ENCODE measurements around the gene AQP6. TPM values are rescaled to one million over a fixed set of nuclear protein-coding genes. Genes with fewer than 3 reads are reported as not detected.
"Not testable (repeated sequence)": the region's sequence is repeated elsewhere in the genome, so short reads cannot be mapped to it uniquely, and the experiment has no call there.

The AQP6 gene
- total RNA-seq, 1 donor from 2014 or later, result not detected

DNA sequence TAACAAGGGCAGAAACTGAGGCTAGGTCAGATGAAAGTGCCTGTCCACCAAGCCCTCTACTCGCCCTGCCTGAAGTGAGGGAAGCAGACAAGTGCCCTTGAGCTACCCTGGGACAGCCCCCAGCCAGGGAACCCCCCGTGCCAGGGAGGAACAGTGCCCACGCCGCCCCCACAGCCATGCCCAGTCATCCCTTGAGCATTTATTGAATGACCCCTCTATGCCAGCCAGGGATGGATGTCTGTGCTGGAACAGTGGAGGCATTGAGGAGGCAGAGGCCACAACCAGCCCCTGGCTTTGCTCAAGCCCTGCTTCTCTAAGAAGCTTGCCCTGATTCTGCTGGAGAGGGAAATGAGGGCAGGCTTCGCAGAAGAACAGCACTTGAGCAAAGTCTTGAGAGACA, 3.7 kb upstream of the AQP6 start:
- DNase-seq (ENCODE audit: low spot score), result no peak

DNA sequence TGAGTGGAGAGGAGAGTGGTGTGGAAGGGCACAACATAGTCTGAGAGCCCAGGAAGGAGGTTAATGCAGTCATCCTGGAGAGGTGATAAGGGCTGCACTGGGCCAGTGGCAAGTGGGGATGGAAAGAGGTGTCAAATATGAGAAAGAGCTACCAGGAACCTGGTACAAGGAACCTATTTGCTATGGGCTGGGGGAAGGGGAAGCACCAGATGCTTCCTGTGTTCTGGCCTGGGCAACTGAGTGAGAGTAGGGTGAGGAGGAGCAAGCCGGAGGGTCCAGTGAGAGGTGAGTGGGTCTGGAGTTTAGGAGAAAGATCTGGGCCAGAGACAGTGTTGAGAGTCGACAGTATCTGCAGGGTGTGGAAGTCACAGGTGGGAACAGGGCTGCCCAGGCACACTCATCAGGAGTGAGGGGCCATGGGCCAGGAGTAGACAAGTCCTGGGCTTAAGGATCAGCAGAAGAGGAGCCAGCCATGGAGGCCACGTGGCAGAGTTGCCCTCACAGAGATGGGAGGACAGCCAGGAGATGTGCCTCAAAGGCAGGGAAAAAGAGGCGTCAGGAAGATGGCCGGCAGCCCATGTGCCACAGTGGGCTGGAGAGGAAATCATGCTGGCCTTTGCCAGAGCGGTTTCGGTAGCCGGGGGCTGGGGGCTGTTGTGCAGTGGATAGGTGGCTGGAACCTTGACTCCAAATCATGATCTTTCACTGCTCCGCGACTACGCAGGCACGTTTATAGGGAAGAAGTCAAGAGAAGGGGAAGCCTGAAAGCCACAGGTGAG, 2.9 kb upstream of the AQP6 start:
- peak; percentile 89 for DNase-seq (ENCODE audit: low spot score)

DNA sequence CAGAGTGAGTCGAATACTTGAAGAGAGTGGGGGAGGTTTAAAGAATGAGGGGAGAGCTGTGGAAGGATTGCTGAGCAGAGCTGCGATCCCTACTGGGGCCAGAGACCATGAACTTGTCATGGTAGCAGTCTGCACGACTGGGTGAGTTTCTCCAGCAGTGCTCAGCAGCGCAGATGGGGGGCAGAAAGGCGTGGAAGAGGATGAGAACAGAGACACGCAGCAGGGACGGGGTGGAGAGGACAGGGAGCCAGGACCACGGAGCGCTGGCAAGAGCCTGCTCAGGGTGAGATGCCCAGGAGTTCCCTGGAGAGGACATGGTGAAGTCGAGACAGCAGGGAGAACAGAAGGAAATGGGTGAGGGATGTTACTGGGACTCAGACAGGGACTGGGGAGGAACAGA, 2.1 kb upstream of the AQP6 start:
- DNase-seq (ENCODE audit: low spot score), result no peak

DNA sequence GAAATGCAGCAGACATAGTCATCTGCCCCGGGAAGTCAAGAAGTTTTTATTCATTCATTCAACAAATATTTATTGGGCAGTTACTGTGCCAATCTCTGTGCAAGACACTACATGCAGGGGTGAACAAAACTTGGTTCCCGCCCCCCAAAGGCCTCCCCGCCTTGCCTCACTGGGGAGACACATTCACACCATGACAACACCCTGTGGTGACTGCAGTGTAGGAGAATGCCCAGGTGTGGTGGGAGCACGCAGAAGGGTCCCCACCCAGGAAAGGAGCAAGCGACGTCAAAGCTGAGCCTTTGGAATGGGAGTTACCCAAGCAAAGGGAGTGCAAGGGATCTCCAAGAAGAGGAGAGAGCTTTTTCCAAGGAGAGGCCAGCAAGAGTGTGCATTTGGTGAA, 1.6 kb upstream of the AQP6 start:
- no peak for DNase-seq (ENCODE audit: low spot score)

DNA sequence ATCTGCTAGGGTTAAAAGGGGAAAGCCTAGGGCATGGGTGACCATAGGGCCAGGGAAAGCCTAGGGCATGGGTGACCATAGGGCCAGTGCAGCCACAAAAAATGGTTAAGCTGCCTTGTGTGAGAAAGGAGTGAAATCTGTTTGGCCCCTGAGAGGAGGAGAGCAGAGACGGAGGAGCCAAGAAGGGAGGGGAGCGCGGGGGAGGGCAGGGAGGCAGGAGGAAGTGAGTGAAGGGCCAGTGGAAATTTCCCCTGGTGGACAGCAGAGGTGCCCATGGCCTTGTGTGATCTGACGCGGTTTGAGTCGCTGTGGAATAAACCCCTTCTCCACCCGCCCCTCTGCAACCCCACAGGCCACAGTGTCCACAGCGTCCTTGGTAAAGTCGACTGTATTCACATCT, 618 bp upstream of the AQP6 start:
- DNase-seq (ENCODE audit: low spot score), result no peak

DNA sequence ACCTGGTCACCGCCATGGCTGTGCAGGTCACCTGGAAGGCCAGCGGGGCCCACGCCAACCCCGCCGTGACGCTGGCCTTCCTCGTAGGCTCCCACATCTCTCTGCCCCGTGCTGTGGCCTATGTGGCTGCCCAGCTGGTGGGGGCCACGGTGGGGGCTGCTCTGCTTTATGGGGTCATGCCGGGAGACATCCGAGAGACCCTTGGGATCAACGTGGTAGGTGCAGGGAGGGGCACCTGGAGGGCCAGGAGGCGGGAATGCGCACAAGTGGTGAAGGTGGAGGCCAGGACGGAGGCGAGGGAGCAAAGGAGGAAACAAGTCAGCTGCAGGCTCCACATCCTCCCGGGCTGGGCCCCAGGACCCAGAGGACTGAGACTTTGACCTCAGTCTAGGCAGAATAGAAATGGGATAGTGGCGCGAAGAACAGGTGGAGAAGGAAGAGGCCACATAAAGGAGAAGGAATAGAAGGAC, 649 bp downstream of the AQP6 start:
- DNase-seq (ENCODE audit: low spot score), result no peak

DNA sequence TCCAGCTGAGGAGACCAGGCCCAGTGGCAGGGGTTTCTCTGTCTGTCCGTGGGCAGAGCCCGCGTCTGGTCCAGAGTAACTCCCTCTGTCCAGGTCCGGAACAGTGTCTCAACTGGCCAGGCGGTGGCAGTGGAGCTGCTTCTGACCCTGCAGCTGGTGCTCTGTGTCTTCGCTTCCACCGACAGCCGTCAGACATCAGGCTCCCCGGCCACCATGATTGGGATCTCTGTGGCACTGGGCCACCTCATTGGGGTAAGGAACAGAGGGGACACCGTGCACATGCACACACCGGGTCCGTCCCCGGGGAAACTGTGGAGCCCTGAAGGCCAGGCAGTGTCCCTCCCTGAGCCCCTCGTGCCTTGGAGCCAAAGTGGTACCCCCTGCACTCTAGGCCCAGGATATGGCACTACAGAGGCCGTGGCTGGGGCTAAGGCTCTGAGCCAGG, 1.5 kb downstream of the AQP6 start:
- DNase-seq (ENCODE audit: low spot score), result no peak

DNA sequence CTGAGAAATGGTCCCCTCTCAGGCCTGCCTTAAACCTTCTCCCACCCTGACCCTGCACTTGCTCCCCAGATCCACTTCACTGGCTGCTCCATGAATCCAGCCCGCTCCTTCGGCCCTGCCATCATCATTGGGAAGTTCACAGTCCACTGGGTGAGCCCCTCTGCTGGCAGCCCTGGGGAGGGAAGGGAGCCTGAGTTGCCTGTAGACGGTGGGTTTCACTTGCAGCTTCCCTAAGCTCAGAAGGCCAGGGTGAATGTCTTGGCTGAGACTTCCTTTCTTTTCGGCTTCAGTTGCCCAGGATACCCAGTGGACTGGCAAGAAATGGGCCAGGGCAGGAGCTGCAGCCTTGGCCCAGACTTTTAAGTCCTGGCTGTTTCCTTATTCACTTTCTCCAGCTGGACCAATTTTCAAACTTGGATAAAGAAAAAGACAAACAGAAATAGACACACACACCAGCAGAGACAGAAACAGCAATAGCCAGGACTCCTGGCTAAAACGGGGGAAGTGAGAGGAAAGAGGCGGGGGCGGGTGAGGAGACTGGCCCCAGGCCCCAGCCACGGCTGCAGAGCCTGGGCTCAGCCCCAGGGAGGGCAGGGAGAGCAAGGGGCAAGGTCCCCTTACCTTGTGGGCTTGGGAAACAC, 2.0 kb downstream of the AQP6 start:
- DNase-seq (ENCODE audit: low spot score), result no peak

DNA sequence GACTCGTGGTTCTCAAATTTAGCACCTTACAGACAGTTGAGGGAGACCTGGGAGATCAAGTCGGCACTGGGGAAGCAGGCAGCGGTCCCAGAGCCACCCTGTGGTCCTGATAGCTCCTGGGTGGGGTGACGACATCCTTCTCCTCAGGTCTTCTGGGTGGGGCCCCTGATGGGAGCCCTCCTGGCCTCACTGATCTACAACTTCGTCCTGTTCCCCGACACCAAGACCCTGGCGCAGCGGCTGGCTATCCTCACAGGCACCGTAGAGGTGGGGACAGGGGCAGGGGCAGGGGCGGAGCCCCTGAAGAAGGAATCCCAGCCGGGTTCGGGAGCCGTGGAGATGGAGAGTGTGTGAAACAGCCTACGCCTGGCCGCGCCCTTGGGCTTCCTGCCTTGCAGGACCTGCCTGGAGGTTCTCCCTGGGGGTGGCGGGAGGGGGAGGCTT, 2.6 kb downstream of the AQP6 start:
- no peak for DNase-seq (ENCODE audit: low spot score)

DNA sequence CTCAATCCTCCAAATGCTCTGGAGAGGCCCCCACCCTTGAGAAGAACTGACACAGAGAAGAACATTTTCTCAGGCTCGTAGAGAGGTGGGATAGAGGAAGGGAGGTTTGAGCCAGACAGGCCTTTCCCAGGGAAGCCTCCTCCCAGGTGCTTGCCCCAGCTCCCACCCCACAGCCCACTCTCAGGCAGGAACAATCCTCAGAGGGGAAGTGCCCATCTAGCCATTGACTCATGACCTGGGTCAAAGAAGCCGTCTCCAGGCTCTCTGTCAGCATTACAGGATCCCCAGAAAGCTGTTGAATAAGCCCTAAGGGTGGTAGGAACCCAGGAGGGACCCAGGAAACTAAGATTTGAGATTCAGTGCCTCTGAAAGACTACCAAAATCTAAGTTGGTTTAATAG, 3.8 kb downstream of the AQP6 start:
- no peak for DNase-seq (ENCODE audit: low spot score)

DNA sequence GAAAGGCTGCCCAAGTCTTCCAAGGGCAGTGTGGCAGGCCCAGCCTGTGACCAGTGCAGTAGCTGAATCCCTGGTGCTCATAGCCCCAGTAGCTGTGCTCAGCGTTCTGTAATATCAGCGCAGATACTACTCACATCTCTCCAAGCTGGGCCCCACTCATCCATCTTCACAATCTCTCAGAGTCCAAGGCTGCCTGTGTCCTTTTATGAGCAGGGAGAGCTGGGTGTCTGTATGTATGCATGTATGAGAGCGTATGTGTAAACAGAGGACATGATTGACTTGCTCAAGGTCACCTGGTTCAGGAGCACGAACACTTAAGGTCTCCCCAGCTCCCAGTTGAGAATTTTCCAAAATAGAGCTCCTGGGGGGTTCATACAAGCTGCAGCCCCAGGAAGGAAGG, 5.4 kb downstream of the AQP6 start:
- DNase-seq (ENCODE audit: low spot score), result no peak

DNA sequence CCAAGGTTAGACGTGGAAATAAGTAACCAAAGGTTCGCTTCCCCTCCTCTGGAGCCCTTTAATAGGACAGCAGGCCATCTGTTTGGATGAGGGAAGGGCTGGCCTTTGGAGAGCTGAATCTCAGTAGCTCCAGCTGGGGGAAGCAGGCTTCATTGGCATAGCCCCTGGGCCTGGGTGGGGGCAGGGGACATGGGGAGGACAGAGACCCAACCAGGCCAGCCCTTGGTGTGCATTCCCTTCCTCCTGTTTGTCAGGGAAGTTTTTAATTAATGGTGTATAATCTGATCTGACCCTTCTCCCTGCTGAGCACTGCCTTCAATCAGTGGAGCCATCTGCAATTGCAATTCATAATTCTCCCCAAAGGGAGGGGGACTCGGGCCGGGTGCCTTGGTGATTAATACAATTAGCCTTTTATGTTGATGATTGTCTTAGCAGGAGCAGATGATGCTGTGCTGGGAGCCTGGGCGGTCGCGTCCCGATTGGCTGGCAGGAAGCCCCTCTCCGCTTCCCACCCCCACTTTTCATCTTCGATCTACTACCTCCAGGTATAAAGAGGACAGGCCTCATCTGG, 6.4 kb downstream of the AQP6 start:
- DNase-seq (ENCODE audit: low spot score), result no peak

DNA sequence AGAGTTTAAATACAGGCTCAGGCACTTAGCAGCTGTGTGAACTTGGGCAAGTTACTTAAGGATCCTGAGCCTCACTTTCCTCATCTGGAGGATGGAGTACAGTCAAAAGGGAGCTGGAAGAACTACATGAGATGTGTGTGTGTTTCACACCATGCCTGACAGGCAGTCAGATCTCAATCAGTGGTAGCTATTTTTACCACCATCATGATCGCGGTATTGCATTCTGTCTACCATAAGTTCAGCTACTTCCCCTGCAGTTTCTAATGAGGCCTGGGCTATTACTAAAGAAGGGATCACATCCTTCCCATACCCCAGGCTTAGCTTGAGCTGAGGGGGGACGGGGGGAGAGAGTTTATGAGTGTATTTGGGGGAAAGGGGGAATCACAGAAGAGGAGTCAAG, 7.0 kb downstream of the AQP6 start:
- DNase-seq (ENCODE audit: low spot score), result no peak

DNA sequence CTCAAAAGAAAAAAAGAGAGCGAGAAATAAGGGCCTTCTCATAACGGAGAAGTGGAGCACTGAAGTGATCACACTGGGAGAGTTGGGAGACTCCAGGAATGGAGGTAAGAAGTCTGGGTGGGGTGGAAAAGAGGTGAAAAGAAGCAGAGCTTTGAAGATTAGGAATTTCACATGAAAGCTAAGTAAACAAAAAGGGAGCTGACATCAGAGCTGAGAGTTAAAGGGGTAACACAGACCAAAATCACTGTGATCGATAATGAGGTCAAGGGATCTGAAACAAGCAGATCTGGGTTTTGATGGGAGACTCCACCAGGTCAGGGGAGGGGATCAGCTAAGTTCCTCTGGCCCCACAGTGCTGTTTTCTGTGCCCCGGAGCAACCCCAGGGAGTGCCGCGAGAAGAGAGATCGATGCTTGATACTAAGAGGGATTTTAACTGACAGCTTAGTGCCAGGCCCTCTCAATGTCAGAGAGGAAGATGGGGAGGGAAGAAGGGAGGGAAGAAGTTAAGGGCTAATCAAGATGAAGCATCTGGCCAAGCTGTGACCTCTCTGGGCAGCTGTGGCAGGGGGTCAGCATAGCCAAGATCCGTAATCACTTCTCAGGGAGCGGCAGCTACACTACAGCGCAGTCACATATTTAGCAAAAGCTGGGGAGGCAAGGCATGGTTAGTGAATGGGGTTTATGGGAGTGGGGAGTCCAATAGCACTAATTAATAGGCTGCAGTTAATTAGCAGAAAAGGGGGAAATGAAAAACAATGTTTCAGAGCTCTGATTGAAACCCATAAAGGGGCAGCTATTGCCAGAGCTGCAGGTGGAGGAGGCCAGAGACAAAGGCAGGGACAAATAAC, 8.0 kb downstream of the AQP6 start:
- DNase-seq (ENCODE audit: low spot score), result no peak

DNA sequence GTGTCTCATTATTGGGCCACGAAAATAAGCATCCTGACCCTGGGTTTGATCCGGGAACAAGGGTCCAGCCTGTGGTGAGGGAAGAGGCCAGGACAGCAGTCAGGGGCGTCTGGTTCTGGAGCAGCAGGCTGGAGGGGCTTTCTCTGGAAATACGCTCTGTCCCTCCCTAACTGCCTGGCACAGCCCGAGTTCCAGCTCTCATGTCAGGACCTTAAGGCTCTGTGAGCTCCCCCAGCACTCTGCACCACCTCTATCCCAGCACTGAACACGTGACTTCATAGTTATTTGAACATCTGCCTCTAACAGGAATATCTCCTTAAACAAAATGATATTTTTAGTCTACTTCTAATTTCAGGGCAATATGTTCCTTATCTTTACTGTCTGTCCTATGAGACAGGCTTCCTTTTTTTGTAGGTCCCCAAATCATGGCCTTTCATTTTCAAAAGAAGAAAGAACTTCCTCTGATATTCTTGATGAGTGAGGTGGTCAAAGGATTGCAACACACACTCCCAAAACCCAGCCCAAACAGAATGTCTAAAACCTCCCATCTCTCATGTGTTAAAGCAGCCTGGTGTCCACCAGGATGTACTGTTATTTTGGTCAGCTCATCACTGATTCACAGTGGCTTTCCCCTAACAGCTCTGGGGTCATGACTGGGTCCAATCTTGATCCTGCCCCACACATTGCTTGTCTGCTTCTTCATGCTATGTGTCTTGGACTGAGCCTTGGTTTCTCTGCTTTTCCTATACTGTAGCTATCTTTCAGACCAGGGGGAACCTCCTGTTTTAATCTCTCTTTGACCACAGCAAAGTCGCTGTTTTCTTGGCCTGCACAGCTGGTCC, 9.7 kb downstream of the AQP6 start:
- DNase-seq (ENCODE audit: low spot score), result no peak

DNA sequence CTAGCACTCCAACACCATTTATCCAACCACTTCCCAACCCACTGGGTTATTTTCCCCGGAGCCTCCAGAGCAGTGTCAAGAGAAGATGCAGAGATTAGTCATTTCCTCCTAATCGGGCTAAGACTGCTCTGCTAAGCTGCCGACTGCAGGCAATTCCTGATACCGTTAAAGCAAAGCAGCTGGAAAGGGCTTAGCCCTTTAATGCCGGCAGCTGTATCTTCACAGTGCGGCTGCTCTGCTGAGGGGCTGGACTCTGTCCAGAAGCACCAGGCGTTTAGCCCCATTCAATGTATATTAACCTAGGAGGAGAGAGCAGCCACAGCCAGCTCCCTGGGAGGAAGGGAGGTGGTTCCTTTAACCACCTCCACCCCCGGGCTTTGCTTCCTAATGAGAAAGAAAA, 11.1 kb downstream of the AQP6 start:
- no peak for DNase-seq (ENCODE audit: low spot score)

DNA sequence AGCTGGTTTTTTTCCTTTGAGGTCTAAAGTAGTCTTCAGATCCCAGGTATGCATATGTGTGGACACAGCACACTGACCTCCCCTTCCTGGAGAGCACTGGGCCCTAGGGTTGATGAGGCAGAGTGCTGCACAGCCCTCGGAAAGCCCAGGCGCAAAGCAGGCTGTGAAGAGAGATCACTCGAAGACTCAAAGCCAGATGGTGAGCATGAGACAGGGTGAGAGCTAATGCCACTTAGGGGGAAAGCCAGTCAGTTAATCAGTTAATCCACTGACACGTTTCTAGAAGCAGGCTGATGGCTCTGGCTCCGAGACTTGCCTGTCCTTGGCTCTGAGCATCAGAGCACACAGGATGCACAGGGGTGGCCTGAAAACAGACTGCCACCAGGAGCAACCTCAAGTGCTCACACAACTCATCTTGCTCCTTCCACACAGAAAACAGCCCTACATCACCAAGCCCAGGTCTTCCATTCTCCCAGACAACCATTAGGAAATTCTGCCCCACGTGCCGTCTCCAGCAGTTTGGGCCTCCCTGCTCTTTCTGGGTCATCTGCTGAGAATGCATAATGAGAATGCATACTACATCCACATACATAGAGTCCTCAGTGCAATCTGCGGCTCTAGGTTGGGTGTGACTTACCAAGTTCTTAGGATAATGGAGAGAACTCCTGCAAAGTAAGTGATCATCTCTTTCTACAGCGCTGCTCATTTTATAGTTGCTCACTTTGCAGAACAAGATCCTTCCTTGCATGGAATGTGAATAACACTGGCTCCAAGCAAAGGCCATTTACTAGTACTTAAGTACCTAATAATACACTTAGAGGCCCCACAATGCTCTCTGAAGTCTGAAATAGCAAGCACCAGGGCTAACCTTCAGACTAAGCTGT, 12.0 kb downstream of the AQP6 start:
- DNase-seq (ENCODE audit: low spot score), result no peak

DNA sequence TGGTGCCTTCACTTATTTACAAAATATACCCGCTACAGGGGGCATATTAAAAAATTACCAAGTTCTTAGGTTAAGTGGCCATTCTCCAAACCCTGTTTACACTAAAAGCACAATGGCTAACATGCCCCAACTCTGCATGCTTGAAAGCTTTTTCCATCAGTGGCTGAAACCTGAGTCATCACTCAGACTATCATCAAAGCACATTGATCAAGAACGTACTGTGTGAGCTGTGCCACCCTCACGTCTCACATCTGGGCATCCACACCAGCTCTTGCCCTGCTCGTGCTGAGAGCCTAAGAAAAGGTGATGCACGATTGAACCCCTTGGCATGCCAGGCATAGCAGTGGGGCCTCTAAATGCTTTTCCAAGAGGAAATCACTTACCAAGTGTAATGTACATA, 13.2 kb downstream of the AQP6 start:
- no peak for DNase-seq (ENCODE audit: low spot score)

DNA sequence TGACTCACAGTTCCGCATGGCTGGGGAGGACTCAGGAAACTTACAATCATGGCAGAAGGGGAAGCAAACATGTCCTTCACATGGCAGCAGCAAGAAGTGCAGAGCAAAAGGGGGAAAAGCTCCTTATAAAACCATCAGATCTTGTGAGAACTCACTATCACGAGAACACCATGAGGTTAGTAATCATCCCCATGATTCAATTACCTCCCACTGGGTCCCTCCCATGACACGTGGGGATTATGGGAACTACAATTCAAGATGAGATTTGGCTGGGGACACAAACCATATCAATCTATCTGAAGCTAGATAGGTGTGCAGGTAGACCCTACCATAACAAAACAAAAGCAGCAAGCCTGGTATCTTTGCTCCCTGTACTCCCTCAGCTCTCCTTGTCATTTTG, 13.7 kb downstream of the AQP6 start:
- DNase-seq (ENCODE audit: low spot score), result not testable (repeated sequence)

Measured in mesenteric fat pad (tissue), 1 donor.